GM10248 (cell line): ENCODE measurements around the gene CCDC171.

Source experiments
- CTCF ChIA-PET: fragments of 300-600 bp; sonication (Branson Sonifier 250); formaldehyde crosslinking; extraction: SDS; loops from one replicate; lab custom pipeline; 2021; ENCODE audit warnings: antibody characterized with exemption; lab: Yijun Ruan, JAX
- POLR2A ChIA-PET: fragments of 350-650 bp; sonication (Branson Sonifier 250); formaldehyde crosslinking; extraction: SDS; loops from one replicate; lab custom pipeline; 2020; ENCODE audit warnings: antibody characterized with exemption; lab: Yijun Ruan, JAX
- DNase-seq: peaks from one replicate; pipeline ENCODE4 v3.0.0; 2012; ENCODE audit errors: extremely low spot score
- CTCF ChIP-seq: IDR thresholded peaks from 2 replicates; pipeline ENCODE4 v1.5.1; 2012; ENCODE audit warnings: mild to moderate bottlenecking, low read depth; ENCODE audit errors: extremely low read depth, missing control alignments, control extremely low read depth

The CCDC171 gene

GRCh38 chr9:15552636-15553527 lies at the start of gene CCDC171:
Gene CCDC171 (plus strand): TSS chr9:15553043. CDS start chr9:15564089, 11,046 bp downstream.
- peak; percentile 97 for DNase-seq
- ChIA-PET CTCF (interaction anchor here (0.7 to 2.5 kb wide), 22 partner anchors 8 to 374 kb away, joined by 3 to 10 read pairs (median 4); partner anchors contain the start of gene PSIP1), POLR2A (interaction anchor here (1.9 kb wide), 1 partner anchor 42 kb away, joined by 5 read pairs; the partner anchor contains the start of gene PSIP1)
- TF ChIP-seq CTCF, result no peak

- POLR2A ChIA-PET, result interaction anchor here (1.3 kb wide), 1 partner anchor 30 kb away, joined by 3 read pairs; no protein-coding TSS in a partner anchor
- CTCF ChIA-PET, result interaction anchor here (0.9 to 1.7 kb wide), 6 partner anchors 8 to 61 kb away, joined by 3 to 6 read pairs (median 3); no protein-coding TSS in a partner anchor
- TF ChIP-seq CTCF, result no peak
- no peak for DNase-seq
These were observed 46.9 kb upstream of the CCDC171 start for GRCh38 chr9:15505921-15506320.

- peak; percentile 80 for DNase-seq
These were observed 42.7 kb upstream of the CCDC171 start for GRCh38 chr9:15509931-15510788.

GRCh38 chr9:15510789-15511575 lies 41.9 kb upstream of the CCDC171 start, which contains the start of gene PSIP1:
Gene PSIP1 (minus strand): TSS chr9:15510970. CDS start chr9:15510188, 782 bp downstream.
- TF ChIP-seq CTCF, result no peak
- peak; percentile 85 for DNase-seq
- CTCF ChIA-PET, result interaction anchor here (2.7 to 6.0 kb wide), 4 partner anchors 12 to 42 kb away, joined by 9 to 41 read pairs (median 34); partner anchors contain the start of gene CCDC171
- POLR2A ChIA-PET, result interaction anchor here (1.1 to 2.0 kb wide), 3 partner anchors 12 to 42 kb away, joined by 3 to 7 read pairs (median 5); partner anchors contain the start of gene CCDC171

More at GRCh38 chr9:15509931-15510788, 42.7 kb upstream of the CCDC171 start:
- ChIA-PET CTCF (interaction anchor here (3.2 to 6.0 kb wide), 3 partner anchors 20 to 43 kb away, joined by 9 to 41 read pairs (median 41); partner anchors contain the start of gene CCDC171), POLR2A (interaction anchor here (1.0 to 2.0 kb wide), 3 partner anchors 9 to 43 kb away, joined by 3 to 7 read pairs (median 5); partner anchors contain the start of gene CCDC171)
- no peak for TF ChIP-seq CTCF

GRCh38 chr9:15512204-15512603 lies 40.6 kb upstream of the CCDC171 start:
- CTCF ChIA-PET, result interaction anchor here (1.6 to 6.0 kb wide), 6 partner anchors 11 to 94 kb away, joined by 3 to 41 read pairs (median 18); partner anchors contain the start of gene CCDC171
- POLR2A ChIA-PET, result interaction anchor here (2.0 kb wide), 1 partner anchor 18 kb away, joined by 7 read pairs; no protein-coding TSS in a partner anchor
- no peak for TF ChIP-seq CTCF
- DNase-seq, result no peak
